Non-pigmented ciliary epithelial cell (primary cell): ENCODE results near the gene SGK2.
"Not testable (repeated sequence)": the region's sequence is repeated elsewhere in the genome, so short reads cannot be mapped to it uniquely, and the experiment has no call there.

Source experiments
- DNase-seq: peaks from one replicate; pipeline ENCODE4 v3.0.0-alpha.2; 2010; ENCODE audit warnings: low read depth

SGK2 gene

GRCh38 chr20:43603124-43603523 lies 44.3 kb downstream of the SGK2 start:
- DNase-seq, result no peak

- DNase-seq, result no peak
Observed at GRCh38 chr20:43605715-43606114, 46.9 kb downstream of the SGK2 start.

DNA sequence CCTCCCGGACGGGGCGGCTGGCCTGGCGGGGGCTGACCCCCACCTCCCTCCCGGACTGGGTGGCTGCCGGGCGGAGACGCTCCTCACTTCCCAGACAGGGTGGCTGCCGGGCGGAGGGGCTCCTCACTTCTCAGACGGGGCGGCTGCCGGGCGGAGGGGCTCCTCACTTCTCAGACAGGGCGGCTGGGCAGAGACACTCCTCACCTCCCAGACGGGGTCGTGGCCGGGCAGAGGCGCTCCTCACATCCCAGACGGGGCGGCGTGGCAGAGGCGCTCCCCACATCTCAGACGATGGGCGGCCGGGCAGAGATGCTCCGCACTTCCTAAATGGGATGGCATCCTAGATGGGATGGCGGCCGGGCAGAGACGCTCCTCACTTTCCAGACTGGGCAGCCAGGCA lies 48.5 kb downstream of the SGK2 start:
- DNase-seq, result not testable (repeated sequence)

DNA sequence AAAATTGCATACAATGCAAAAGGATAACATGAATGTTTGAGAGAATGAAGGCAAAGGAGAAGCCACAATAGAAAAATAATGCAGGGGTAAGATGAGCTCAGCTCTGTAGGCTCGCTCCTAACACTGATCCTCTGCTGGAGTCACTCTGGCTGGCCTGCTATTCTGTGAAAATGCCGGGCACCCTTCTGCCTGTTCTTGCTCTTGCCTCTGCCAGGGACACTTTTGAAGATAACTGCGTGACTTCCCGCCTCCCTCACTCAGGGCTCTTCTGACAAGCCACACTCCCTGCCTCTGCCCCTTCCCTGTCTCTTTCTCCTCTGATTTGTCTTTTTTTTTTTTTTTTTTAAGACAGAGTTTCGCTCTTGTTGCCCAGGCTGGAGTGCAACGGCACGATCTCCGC lies 72.8 kb downstream of the SGK2 start:
- DNase-seq, result no peak
